GM19467 (cell line): ENCODE results near the gene SLC1A3.
"Not testable (repeated sequence)": the region's sequence is repeated elsewhere in the genome, so short reads cannot be mapped to it uniquely, and the experiment has no call there.

ENCODE experiments used
- ATAC-seq: cut with Tn5 transposase; IDR thresholded peaks from one replicate; pipeline ENCODE4 v1.9.1; 2021; ENCODE audit warnings: mild to moderate bottlenecking, moderate library complexity; ENCODE audit not compliant: unreplicated experiment

SLC1A3 gene

DNA sequence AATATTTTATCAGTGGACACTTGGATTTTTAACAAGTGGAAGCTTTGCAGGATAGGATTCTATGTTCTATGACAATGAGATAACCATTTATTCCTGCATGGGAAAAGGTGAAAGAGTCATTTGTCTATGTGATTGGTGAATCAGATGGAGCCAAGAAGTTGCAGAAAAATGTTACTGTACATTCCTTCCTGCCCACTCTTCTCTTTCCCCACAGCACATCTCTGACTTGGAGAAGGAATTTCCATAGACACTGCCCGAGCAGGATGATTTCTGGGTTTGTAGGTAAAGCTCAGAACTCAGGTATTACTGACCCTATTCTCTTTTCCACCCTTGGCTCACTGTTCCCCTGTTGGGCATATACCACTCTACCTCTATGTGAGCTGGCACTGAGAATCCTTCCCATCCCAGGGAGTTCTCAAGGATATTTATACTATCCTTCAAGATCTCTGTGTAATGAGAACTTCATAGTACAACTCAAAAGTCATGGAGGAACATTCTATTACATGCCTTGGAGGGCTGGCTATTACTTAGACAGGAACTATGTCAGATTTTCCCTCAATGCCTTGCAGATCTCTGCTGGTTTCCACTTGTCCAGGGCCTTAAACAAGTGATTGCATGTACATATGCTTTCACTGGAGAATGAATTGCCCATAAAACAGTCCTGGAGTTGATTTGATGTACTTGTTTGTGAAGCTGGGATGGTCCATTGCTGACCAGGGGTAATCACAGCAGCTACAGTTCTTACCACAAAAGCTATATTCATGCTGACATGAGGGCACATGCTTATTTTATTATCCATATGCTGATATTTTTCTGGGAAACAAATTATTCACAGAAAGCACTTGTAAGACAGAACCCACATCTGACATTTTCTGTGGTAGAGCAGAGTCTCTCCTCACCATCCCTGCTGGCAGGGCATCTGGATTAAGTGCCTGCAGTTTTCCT lies 24.1 kb downstream of the SLC1A3 start:
- no peak for ATAC-seq

DNA sequence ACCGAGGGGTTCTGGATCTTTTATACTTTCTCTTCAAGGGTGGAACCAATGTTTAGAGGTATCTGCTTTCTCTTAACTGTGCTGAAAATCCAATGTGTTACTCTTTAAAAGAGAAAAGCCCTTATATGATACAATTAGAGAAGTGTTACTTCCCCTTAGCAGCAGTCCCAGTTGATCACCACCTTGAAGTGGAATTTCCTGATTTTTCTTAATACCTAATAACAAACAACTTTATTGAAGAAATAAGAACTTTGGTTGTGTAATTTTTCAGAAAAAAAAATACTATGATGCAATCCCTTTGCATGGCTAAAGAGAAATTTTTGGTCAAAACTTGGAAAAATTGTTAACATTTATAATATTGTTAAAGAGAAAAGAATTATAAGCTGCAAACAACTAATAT lies 24.7 kb downstream of the SLC1A3 start:
- ATAC-seq: no peak

DNA sequence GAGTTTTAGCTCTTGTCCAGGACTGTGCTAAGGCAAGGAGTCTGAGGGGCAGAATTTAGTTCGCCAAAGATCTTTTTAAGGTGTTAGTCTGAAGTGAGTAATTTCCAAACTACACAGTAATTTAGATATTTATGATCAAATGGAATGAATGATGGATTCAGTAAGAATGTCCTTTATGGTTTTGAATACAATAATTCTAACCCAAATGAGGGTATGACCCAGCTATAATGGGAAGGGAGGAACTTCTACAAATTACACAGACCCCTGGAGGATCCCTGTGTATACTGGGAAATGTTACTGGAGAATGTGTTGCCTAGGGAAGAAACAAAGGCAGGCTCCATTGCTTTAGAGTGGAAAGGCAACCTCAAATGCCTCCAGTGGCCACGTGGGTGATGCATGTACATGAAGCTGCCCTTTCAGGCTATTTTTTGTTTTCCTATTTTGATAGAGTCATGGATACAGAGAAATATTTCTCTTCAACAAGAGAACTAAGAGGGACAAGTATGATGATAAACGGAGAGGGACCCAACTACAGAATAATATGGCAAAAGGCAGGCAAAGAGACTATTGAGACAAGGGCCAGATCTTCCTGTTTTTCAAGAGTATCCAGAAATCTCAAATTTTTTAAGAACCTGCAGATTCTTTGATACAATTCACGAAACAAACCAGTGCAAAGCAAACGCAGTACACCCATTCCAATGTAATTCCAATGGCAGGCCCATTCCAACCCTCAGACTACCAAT lies 25.4 kb downstream of the SLC1A3 start:
- ATAC-seq: no peak

DNA sequence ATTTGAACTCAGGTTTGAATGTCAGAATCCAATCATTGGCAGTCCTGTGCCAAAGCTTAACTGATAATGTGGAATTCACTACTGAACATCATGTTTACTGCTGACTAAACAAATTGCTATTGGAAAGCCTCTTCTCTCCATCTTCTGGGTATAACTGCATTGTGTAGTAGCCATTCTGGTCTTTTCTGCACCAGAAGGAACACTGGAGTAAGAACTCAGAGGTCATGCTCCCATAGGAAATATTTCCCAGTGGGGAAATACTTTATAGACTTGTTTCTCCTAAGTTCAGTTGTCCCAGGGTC lies 25.9 kb downstream of the SLC1A3 start:
- no peak for ATAC-seq

DNA sequence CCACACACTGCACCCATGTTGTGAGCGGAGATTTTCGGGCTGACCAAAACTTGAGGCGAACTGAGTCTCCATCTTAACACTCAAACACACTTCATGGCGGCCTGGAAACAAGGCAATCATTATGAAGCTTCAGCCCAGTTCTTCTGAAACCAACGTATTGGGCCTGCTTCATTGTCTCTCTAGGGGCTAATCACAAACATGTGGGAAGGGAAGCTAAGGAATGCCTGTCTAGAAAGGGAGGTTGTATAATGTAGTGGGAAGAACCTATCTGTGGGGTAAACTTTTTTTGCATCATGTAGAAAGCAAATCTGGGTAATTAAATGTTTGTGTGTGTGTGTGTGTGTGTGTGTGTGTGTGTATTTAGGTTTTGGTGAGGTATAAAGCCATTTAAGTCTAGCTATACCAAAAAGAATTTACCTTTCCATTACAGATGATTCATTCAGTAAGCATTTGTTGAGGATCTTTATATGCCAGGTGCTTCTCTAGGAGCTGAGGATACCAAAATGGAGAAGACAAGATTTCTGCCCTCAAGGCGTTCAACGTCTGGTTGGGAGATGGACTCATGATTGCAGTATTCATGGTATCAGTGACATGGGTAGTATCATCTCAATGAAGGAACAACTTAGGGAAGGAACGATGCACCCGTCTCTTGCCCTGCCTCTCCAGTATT lies 29.4 kb downstream of the SLC1A3 start:
- no peak for ATAC-seq

DNA sequence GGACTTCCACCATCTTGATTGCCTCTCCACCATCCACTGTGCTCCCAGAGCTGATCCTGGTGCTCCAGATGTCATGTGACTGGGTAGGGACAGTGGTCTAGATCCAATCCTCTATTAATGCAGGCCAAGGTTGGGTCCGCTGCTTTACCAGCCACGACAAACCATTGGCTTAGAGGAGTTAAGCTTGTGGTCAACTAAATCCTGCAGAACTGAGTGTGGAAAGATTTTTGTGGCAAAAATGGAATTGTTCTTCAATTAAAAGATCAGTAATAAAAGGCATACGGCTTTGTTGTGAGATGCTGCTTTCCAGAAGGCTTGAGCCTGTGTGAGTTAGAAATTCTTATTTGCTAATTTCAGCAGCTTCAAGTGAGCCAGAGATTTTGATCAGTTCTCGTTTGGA lies 30.7 kb downstream of the SLC1A3 start:
- no peak for ATAC-seq

DNA sequence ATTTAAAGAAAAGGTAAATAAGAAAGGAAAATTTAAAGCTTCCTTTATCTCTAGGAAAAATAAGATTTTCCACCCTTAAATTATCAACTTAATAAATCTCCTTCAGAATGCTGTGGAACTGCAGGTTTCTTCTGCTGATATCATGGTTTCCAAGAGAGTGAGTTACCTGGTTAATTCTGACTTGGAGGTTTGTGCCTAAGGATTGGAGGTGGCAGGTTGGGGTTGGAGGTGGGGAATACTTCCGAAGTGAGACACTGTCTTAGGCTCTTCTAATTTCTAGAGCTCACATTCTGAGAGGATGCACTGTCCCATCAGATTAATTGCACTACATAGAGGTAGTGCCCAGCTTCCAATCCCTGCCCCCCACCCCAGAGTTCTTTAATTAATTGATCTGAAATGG lies 31.1 kb downstream of the SLC1A3 start:
- no peak for ATAC-seq

DNA sequence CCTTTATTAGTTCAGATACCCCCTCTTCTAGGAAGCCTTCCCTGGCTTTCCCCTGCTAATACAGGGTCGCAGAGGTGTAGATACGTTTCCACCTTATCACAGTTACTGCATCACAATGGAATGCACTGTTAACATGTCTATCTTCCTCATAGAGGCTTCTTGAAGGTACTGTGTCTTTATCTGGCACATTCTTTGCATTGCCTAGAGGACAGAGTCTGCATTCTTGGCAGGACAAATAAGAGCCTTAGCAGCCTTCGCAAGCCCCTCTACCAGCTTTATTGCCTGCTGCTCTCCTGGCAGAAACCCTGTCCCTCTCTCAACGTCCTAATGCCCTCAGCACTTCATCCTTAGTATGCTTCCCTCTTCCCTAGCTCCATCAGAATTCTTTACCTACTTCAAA lies 31.6 kb downstream of the SLC1A3 start:
- no peak for ATAC-seq

DNA sequence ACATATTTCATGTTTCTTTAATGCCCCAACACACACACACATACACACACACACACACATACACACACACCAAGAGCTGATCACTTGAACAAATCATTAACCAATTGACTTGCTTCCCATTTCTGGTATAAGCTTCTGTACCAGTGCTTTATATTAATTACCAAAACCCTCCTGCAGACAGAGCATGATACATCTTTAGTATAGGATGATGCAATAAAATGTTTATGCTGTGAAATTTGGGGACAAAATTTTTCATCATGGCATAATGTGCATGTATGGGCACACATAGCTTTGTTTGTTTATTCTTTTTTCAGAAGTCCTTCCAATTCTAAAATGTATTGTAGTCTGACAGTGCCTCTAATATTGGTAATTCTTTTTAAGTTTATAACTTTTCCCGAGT lies 34.5 kb downstream of the SLC1A3 start:
- ATAC-seq: no peak

DNA sequence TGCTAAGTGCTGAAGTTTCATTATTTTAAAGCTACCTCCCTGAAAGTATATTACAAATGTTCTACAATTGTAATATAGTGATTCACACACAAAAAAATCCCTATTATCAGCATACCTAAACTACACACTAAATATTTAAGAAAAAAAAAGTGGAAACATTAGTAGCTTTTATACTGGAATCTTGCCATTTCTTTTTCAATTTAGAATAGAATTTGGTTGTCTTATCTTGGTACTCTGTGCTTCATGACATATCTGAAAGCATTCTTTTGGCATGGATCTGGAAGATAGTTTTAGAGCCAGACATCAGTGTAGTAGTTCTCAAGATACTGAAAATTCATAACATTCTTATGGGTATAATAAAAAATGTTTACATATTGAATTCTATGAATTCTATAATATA lies 35.0 kb downstream of the SLC1A3 start:
- no peak for ATAC-seq

DNA sequence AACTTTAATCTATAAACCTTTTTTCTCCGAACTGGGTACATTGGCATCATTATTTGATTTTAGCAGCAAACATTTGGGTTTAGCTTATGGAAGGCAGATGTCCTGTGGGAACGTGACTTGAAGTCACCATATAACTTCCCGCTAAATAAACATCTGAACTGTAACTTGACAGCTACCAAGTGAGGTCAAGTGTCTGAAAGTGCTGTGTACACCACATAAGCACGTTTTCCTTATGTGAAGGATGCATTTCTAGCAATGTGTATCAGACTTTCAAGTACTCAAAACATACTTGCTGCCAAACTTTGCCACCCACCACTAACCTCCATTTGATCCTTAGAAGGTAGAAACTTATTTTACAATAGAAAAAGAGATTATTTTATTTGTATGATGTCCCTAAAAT lies 35.7 kb downstream of the SLC1A3 start:
- ATAC-seq: no peak

DNA sequence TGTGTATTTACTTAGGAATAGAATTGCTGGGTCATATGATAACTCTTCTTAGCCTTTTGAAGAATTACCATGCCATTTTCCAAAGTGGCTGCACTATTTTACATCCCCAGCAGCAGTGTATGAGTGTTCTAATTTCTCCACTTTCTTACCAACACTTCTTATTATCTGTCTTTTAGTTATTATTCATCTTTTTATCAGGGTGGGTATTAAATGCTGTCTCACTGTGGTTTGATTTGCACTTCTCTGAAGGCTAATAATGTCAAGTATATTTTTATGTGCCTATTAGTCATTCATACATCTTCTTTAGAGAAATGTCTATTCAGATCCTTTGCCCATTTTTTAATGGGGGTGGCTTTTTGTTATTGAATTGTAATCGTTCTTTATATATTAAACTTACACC lies 36.8 kb downstream of the SLC1A3 start:
- ATAC-seq: no peak

DNA sequence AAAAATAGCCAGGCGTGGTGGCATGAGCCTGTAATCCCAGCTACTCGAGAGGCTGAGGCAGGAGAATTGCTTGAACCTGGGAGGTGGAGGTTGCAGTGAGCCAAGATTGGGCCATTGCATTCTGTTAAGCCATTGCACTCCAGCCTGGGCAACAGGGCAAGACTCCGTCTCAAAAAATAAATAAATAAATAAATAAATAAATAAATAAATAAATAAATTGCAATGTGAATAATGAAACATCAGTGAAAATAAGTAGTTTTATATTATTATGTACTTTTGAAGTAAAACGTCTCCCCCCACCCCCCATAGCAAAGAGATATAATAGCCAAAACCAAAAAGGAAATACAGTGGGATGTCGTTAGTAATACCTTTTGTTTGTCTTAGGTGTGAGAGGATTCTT lies 37.4 kb downstream of the SLC1A3 start:
- ATAC-seq: not testable (repeated sequence)

DNA sequence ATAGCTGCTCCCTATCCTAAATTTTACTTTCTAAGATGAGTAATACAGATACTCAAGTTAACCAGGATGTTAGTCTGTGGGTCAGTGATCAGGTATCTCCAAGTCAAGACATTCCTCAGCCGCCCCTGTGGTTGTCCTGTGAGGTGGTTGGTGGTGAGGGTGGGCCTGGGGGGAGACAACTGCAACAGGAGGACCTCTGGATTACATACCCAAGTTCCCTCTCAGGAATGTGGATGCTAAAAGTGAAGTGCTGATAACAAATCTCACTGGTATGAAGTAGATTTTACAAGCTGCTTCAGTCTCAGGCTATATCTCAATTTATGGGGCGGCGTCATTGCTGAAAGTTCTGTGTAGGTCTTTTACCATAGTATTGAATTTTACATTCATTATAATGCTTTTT lies 38.3 kb downstream of the SLC1A3 start:
- no peak for ATAC-seq

DNA sequence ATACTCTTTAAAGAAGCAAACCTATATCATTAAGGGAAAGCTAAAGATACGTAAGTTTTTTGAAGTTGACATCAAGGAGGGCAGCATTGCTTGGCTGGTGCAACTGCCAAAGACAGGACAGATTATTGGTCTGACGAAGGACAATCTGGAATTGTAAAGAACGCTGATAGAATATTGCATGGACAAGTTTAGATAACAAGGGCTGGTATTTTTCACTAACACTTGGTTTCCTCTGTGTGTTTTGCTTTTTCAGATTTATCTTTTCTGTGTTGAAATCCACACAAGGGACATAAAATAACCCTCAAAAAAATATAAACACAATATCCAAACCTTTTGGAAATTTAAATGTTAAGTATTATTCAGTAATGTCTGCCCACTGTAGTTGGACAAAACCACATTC lies 39.7 kb downstream of the SLC1A3 start:
- ATAC-seq: no peak

DNA sequence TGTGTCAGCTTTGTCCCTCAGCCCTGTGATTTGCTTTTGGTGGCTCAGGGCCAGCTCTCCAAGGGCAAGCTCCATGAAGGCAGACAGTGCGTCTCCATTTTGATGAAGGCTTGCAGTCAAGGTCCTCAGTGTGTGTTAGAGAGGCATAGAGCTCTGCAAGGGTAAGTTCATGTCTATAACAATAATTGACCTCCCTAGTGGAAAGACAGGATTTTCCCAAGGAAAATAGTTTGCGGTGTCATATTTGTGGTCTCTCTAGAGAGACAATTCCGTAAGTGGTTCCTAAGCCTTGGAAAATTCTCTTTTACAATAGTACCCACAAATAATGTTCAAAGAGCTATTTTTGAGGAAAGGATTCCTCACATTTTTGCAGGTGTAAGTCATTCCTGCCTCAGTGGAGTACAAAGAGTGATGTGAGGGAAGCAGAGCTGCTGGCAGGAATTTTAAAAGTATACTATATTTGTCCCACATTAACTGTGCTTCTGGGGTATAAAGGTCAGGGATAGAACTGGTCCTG lies 40.2 kb downstream of the SLC1A3 start:
- ATAC-seq: no peak

DNA sequence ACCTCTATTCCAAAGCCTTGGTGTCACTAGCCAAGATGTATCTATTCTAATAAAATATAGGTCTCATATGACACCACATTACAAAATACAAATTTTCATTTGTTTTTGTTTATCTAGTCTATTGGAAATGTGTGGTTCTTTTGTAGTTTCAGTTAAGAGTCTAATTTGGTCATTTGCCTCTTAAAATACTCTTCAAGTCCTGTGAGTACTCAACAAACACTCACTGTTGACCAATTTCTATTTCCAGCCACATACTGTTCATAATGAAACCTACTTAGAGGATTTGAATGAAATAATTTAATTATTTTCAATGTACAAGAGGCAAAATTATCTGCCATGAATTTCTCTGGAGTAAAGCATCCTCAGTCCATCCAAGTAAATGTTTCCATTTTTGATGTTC lies 40.6 kb downstream of the SLC1A3 start:
- no peak for ATAC-seq

DNA sequence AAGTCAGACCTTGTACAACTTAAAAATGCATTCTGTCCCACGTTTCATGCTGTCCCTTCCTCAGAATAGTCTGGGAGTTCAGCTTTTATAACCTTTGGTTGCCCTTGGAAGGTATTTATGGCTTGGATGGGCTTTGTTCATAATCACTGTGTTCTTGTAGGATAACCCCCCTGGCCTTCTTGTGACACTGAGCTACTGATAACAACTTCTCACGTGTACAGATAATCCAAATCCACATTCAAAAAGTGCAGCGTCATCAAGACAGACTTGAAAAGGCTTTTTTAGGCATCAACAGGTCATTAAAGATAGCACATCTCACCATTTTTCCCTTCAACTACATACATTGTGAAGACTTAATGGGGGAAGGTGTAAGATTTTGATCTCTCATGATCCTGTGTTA lies 42.0 kb downstream of the SLC1A3 start:
- ATAC-seq: no peak

DNA sequence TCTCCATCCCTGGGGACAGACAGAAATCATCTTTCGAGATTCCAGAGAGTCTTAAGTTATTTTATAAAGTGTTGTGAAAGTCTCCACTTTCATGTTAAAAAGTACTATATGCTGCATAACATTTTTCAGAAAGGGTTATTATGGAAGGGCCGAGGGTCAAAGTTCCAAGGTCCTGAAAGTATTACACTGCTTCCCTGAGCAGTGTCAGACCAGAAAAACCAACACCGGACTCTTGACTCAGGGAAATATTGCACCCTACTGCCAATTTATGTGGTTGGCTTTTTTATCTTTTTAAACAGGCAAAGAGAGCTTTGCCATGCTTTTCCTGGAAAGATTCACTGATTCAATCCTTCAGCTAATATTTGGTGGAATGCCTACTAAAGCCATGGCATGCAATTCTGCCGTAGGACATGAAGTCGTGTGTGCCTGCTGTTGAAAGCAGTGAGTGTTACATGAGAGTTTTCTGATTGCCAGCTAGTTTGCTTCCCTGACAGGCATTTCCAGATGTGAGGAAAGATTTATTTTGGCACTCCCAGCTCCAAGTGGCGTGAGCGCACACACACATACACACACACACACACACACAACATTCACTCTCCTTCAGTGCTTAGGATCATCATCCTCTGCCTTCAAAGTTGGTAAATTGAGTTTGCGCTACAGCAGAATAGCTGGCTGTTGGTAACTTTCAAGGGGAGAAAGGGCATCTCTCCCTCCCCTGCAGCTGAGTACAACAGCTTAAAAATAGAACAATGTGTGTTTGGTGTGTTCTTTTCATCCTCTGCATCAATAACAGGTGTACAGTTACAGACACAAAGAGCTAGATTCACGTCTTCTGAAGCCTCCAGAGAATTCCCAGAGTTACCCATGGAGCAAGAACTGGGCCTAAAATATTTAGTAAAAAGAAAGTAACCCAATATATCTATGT lies 45.6 kb downstream of the SLC1A3 start:
- ATAC-seq: no peak

DNA sequence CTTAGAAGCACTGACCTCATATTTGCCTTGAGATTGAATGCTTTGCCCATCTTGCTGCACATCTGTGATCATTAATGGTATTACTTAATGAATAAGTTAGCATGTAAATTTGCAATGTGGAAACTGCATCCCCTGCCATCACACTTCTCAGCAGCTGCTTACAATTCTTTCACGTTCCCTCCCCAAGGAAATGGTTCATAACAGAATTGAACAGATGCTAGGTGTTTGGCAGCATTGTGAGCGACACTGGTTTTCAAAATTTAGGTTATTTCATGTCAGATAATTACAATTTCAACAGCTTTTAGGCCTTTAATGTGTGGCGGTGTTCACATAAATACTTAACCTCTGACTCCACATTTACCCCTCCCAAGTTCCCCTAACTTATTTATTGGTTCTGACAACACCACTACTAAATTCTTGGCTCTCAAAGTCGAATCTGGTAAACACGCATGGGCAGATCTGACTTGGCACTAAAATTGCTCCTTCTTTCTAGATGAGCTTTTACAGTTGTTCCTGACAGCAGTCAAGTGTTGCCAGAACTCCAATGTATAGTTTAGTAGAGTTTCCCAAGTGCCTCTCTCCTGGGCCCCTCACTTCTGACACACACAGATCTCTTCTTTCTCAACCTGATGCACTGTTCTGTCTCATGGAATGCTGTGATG lies 46.8 kb downstream of the SLC1A3 start:
- no peak for ATAC-seq
